NCI-H69 (cell line): ENCODE results near the gene NOL12.
A peak's percentile ranks its signal among the peaks of the same experiment; 100 is the strongest.
"Not testable (repeated sequence)": the region's sequence is repeated elsewhere in the genome, so short reads cannot be mapped to it uniquely, and the experiment has no call there.

Source experiments
- DNase-seq: peaks from one replicate; lab custom pipeline; 2025; lab: John Stamatoyannopoulos, UW

Gene NOL12

DNA sequence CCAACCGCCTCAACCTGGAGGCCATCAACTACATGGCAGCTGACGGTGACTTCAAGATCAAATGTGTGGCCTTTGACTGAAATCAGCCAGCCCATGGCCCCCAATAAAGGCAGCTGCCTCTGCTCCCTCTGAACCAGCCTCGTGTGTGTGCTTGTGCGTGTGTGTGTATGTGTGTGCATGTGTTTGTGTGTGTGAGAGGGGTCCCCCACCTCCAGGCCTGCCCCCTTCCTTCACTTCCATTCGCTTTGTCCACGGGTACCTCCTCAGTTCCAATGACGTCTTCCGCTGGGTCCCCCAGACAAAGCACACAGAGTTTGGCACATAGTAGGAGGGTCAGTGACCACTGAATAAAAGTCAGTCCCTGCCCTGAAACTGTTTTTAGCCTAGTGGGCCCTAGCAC lies 6.5 kb upstream of the NOL12 start:
- DNase-seq: no peak

DNA sequence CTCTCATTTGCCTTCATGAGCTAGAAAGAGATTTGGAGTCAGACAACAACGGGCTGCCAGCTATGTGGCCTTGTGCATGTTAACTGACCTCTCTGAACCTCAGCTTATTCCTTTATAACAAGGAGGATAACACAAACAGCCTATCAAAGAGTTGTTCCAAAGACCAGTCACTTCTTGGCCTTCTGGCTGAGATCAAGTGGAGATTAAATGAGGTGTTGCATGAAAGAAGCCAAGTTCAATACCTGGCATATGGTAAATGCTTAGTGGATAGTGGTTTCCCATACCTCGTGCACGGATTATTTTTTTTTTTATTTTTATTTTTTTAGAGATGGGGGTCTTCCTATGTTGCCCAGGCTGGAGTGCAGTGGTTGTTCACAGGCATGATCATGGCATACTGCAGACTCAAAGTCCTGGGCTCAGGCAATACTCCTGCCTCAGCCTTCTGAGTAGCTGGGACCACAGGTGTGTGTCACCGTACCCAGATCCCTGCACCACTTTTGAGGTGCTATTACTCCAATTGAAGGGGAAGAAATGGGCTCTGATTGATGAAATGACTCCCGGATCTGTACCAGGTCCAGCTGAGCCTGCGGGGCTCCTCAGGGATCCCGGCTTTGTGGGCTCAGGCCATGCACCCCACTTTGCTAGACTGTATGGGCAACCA lies 5.8 kb upstream of the NOL12 start:
- no peak for DNase-seq

- no peak for DNase-seq
These were observed 5.1 kb upstream of the NOL12 start for GRCh38 chr22:37681001-37681424.

- peak; percentile 79 for DNase-seq
These were observed 4.5 kb upstream of the NOL12 start for GRCh38 chr22:37681556-37682049.

- no peak for DNase-seq
These were observed 1.1 kb upstream of the NOL12 start for GRCh38 chr22:37684803-37685615.

- no peak for DNase-seq
These were observed 4.3 kb downstream of the NOL12 start for GRCh38 chr22:37690407-37690806.

- no peak for DNase-seq
These were observed 4.9 kb downstream of the NOL12 start for GRCh38 chr22:37690901-37691504.

DNA sequence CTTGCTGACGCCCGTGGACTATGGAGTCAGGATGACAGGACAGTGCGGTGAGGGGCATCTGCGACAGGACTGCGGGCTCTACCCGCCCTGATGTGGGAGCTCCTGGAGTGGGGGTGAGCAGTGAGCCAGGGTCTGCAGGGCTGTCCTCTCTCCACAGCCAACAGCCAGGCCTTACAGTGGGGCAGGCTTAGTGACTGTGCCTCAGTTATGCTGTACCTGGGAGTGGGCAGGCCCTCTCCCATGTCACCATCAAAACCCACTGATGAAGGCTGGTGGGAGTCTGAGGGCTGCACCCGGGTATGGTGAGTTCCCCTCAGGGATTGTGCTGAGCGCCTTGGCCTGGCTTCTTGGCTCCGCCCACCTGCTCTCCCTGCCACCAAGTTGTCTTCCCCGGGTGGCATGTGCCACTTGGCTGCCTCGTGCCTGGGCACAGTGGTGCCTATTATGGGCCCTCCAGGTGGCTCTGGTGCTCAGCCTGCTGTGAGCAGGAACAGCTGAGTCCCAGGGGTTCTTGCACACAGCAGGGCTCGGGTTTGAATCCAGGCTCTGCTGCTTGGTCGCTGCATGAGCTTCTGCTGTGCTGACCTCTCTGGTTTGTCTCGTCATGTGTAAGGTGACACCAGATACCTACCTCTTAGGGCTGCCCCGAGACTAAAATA lies 6.6 kb downstream of the NOL12 start:
- DNase-seq: no peak

DNA sequence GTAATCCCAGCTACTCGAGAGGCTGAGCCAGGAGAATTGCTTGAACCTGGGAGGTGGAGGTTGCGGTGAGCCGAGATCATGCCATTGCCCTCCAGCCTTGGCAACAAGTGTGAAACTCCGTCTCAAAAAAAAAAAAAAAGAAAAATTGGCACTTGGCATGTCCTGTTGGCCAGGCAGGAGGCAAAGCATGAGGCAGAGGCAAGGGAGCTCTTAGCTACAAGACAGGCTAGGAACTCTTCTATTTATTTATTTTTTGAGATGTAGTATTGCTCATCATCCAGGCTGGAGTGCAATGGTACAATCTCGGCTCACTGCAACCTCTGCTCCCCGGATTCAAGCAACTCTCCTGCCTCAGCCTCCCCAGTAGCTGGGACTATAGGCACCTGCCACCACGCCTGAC lies 8.0 kb downstream of the NOL12 start:
- not testable (repeated sequence) for DNase-seq

DNA sequence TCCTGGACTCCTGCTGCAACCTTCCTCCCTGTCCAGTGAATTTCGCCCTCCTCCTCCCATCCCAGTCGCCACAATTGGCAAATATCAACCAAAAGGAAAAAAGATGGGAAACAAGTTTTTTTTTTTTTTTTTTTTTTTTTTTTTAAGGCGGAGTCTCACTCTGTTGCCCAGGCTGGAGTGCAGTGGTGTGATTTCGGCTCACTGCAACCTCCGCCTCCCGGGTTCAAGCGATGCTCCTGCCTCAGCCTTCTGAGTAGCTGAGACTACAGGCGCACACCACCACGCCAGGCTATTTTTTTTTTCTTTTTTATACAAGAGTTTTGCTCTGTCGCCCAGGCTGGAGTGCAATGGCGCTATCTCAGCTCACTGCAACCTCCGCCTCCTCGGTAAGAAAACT lies 10.1 kb downstream of the NOL12 start:
- not testable (repeated sequence) for DNase-seq

- peak; percentile 99 for DNase-seq
These were observed 10.8 kb downstream of the NOL12 start, which contains the start of gene TRIOBP for GRCh38 chr22:37696657-37697537. TSS of gene TRIOBP (plus strand) at chr22:37697048. CDS start at chr22:37701366, 4,318 bp downstream.

- DNase-seq: no peak
These were observed 11.3 kb downstream of the NOL12 start for GRCh38 chr22:37697538-37697835.

GRCh38 chr22:37701141-37701786 lies 15.1 kb downstream of the NOL12 start:
- DNase-seq: no peak

- DNase-seq: no peak
These were observed 17.8 kb downstream of the NOL12 start for GRCh38 chr22:37703906-37704305.

GRCh38 chr22:37704645-37705044 lies 18.5 kb downstream of the NOL12 start:
- no peak for DNase-seq

DNA sequence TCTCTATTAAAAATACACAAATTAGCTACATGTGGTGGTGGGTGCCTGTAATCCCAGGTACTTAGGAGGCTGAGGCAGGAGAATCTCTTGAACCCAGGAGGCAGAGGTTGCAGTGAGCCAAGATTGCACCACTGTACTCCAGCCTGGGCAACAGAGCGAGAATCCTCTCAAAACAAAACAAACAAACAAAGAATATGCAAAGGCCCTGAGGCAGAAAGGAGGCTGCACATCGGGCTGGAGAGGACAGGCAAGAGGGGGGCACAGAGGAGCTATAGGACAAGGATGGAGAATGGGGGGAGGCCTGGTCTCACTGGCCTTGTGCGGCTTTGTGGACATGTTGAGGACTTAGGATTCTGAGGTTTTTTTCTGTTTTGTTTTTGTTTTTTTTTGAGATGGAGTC lies 19.1 kb downstream of the NOL12 start:
- DNase-seq: no peak

GRCh38 chr22:37708580-37709444 lies 22.7 kb downstream of the NOL12 start:
- no peak for DNase-seq

DNA sequence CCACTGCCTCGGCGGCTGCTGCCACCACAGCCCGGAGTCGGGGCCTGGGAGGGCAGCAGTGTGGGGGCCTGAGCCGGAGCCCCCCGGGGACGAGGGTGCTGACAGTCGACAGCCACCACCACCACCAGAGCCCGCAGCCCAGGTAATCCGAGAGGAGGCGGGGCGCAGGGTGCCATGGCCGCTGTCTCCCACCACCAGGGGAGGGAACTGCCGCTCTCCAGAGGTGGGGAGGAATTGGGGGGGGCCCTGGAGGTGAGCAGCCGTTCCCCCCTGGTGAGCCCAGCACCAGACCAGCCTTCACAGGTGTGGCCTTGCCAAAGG lies 23.3 kb downstream of the NOL12 start:
- DNase-seq: no peak

DNA sequence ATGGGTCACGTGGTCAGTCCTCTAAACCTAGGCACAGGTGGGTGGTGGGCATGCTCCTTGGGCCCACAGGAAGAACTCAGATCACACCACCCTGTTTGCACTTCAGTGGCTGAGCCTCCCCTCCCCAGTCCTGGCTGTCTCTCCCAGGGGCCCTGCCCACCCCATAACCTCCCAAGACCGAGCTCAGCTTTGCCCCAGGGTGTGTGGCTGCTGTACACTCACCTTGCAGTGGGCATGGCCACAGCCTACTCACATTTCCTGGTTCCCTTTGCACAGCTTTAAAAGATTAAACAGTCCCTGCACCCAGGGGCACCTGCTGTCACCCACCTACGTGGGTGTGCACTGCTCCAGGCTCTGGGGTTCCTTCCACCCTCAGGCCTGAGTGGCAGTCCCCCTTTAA lies 24.5 kb downstream of the NOL12 start:
- DNase-seq: no peak

DNA sequence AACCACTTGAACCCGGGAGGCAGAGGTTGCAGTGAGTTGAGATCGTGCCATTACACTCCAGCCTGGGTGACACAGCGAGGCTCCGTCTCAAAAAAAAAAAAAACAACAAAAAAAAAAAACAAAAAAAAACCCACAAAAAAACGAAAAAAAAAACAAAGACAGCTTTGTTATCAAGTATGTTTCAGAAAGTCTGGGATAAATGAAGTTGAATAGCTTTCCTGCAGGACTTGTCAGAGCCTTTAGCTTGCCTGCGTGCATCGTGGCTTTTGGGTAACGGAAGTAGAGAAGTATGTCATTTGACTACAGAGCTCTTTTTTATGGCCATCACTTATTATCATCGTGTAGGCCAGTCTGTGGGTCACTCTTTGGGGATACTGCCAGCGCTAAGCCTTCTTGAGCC lies 25.3 kb downstream of the NOL12 start:
- no peak for DNase-seq
